IPS-NIHi11 (cell line): ENCODE data around the gene RPGR.
A peak's percentile ranks its signal among the peaks of the same experiment; 100 is the strongest.

Experiments used
- DNase-seq: peaks from one replicate; pipeline ENCODE4 v3.0.0; 2012; ENCODE audit warnings: mixed read lengths, low spot score

The RPGR gene

GRCh38 chrX:38256019-38256418, 71.3 kb downstream of the RPGR start:
- no peak for DNase-seq

DNA sequence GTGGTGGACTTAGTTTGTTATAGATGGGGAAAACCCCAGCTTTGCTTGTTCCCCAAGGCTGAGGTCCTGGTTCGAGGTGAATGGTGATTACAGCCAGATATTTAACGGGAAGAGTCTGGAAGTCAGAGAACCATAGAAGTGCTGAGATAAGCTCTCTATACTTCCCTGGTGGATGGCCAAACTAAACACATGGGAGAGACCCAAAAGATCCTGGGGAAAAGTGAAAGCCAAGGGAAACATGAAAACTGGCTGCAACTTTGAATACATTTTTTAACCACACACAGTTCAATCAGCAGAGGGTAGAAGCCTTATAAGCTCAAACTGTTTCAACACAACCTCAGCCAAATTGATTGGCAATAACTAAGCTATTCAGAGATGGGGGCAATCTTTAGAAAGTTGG, 77.3 kb downstream of the RPGR start:
- no peak for DNase-seq

DNA sequence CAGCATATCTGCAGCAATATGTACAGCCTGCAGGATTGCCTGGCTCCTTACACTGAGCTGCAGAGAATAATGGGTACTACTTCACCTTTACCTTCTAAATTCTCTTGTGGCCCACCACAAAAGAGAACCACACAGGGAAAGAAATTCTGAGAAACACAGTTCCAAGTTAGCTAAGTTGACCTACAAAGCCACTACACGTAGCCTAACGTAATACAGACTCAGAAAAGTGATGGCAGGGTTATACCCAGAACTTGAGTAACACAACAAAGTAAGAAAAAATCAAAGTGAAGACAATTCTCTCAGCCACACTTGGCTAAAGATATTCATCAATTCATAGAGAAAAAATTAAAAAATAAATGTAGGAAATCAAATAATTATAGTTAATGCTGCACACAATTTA, 80.3 kb downstream of the RPGR start:
- no peak for DNase-seq

DNA sequence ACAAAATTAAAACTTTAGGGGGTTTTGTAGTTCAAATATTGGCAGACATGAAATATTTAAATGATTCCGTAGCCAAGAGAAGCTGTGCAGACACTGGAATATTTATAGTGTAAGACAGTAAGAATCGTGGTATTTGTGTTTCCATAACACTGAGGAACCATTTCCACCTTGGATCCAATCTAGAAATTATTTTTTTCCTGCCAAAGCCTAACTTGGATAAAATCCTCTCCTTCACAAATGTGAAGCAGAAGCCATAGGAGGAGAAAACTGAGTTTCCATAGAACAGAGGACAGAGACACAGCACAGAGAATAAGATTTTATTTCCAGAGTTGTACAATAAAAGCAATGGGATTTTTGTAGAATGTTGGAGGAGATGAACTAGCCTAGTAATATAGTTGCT, 86.8 kb downstream of the RPGR start:
- no peak for DNase-seq

- no peak for DNase-seq
Measured at GRCh38 chrX:38236901-38237615, 90.3 kb downstream of the RPGR start.

- DNase-seq: peak; percentile 5
Measured at GRCh38 chrX:38233891-38234667, 93.2 kb downstream of the RPGR start.

GRCh38 chrX:38232079-38232686, 95.1 kb downstream of the RPGR start:
- no peak for DNase-seq

- DNase-seq: no peak
Measured at GRCh38 chrX:38225093-38225492, 102.2 kb downstream of the RPGR start.

DNA sequence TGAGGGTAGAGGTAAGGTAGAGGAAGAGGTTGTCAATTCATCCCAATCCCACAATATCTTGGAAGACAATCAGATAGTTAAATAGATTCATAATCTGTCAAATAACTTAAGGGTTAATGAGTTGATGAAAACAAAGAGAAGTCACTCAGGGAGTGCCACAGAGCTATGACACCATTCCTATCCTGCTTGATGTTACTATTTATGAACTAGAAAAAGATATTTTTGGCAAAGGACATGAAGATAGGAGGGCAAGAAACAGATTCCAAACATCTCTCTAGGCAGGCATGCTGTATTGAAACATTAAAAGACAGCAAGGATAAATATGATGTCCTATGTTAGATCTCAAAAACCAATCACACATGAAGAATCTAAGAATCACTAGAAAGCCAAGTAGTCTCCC, 103.1 kb downstream of the RPGR start:
- no peak for DNase-seq

DNA sequence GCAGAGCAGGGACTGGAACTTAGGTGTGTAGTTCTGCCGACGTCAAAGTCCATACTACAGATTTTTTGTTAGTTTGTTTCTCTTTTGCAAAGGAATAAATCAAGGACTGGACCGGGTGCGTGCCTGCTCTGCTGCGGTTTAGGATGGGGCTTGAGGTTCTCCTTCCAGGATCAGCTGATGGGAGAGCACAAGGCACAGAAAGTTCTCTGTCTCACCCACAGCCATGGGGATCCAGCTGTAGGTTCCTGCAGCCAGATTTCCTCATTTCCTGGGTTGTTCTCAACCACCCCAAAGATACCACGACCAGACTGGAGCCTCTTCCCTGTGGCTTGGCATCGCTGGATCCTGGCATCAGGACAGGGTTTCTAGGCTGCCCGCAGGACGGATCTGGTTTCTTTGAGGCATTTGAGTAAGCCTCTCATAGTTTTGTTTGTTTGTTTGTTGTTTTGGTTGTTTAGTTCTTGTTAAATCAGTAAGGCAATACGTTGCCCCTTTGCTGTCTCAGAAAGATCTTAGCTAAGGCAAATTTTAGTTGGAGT, 105.8 kb downstream of the RPGR start:
- no peak for DNase-seq

GRCh38 chrX:38220415-38221390, 106.6 kb downstream of the RPGR start, which contains the start of gene SRPX:
SRPX (minus strand) TSS chrX:38220871; CDS start chrX:38220792, 79 bp downstream.
- DNase-seq: peak; percentile 34

DNA sequence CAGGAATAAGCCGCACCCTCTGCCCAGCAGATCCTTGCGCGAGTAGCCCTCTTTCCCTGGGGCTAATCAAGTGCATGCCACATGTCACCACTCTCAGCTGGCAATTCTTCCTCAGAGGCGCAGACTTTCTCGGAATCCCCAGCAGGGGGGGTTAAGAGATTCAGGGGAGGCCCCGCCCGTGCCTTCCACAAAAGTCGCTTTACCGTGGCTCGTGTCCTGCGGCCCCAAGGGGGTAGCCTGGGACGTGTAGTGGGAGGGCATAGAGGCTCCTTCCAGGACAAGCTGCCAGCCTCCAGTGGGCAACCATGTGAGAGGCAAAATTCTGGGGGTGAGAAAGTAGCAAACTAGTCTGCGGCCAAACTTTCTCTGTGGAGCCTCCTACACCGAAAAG, 107.3 kb downstream of the RPGR start:
- peak; percentile 20 for DNase-seq
